DMS53 (cell line): Measurements from ENCODE around the gene REN.
A peak's percentile ranks its signal among the peaks of the same experiment; 100 is the strongest.

Source experiments
- DNase-seq: peaks from one replicate; lab custom pipeline; 2025; lab: John Stamatoyannopoulos, UW

REN gene

GRCh38 chr1:204108312-204109141 lies 57.6 kb downstream of the REN start:
- DNase-seq = peak; percentile 53

GRCh38 chr1:204107892-204108291 lies 58.2 kb downstream of the REN start:
- DNase-seq = no peak

GRCh38 chr1:204106825-204107224 lies 59.3 kb downstream of the REN start:
- no peak for DNase-seq

DNA sequence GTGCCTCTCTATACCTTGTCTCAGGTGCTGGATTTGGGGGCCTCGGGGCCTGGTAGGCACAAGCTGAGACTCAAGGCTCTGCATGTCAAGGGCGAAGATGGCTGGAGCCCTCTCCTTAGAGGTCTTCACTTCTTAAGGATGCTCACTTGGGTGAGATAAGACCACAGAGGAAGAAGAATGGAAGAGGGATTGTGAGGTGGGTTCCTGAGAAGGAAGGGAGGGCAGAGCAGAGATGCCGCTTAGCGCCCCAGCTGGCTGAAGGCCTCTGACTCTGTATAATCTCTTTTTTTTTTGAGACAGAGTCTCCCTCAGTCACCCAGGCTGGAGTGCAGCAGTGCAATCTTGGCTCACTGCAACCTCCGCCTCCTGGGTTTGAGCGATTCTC lies 61.0 kb downstream of the REN start:
- DNase-seq = no peak
